Panc1 (cell line): ENCODE results near the gene MEGF11.

Experiments
- POLR2AphosphoS5 ChIP-seq: IDR thresholded peaks from 2 replicates; pipeline ENCODE4 v1.6.1; 2012; ENCODE audit warnings: mild to moderate bottlenecking, low read depth, low read length, moderate library complexity
- REST ChIP-seq, 2 experiments: IDR thresholded peaks; 2 replicates each; pipeline ENCODE4 v1.6.1; 2011 to 2012; ENCODE audit warnings: low read depth in 2 of 2, control low read depth in 1 of 2, low read length in 1 of 2, mild to moderate bottlenecking in 1 of 2, moderate library complexity in 1 of 2; ENCODE audit not compliant: insufficient read depth in 1 of 2
- SIN3A ChIP-seq: IDR thresholded peaks from 2 replicates; pipeline ENCODE4 v1.6.1; 2012; ENCODE audit warnings: low read depth, mild to moderate bottlenecking, low read length, moderate library complexity, borderline replicate concordance; ENCODE audit not compliant: insufficient read depth
- TCF7L2 ChIP-seq: IDR thresholded peaks from 2 replicates; pipeline ENCODE4 v1.6.1; 2011; ENCODE audit warnings: mild to moderate bottlenecking, low read depth, low read length, inconsistent platforms
- TF ChIP-seq, protein P1 (sequence below): fragments of 450-650 bp; IDR thresholded peaks from 2 replicates; pipeline ENCODE4 v1.5.1; 2017; ENCODE audit warnings: mild to moderate bottlenecking

- TF ChIP-seq, protein P1, sequence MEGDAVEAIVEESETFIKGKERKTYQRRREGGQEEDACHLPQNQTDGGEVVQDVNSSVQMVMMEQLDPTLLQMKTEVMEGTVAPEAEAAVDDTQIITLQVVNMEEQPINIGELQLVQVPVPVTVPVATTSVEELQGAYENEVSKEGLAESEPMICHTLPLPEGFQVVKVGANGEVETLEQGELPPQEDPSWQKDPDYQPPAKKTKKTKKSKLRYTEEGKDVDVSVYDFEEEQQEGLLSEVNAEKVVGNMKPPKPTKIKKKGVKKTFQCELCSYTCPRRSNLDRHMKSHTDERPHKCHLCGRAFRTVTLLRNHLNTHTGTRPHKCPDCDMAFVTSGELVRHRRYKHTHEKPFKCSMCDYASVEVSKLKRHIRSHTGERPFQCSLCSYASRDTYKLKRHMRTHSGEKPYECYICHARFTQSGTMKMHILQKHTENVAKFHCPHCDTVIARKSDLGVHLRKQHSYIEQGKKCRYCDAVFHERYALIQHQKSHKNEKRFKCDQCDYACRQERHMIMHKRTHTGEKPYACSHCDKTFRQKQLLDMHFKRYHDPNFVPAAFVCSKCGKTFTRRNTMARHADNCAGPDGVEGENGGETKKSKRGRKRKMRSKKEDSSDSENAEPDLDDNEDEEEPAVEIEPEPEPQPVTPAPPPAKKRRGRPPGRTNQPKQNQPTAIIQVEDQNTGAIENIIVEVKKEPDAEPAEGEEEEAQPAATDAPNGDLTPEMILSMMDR, result no peak
- TF ChIP-seq REST (IDR thresholded peaks at IDR 0.05; ENCODE audit: insufficient read depth in 1 of 2, low read depth in 2 of 2, low read length in 1 of 2) (no peak), SIN3A (no peak), POLR2AphosphoS5 (no peak), TCF7L2 (no peak)
Measured at GRCh38 chr15:66269326-66270090, 16.0 kb upstream of the MEGF11 start.
